ENCODE results near the gene SYNJ2. TPM values are rescaled to one million over a fixed set of nuclear protein-coding genes. Genes with fewer than 3 reads are reported as not detected.

Gene SYNJ2
- total RNA-seq, 1 donor from 2014 or later, result 42.7 TPM

DNA sequence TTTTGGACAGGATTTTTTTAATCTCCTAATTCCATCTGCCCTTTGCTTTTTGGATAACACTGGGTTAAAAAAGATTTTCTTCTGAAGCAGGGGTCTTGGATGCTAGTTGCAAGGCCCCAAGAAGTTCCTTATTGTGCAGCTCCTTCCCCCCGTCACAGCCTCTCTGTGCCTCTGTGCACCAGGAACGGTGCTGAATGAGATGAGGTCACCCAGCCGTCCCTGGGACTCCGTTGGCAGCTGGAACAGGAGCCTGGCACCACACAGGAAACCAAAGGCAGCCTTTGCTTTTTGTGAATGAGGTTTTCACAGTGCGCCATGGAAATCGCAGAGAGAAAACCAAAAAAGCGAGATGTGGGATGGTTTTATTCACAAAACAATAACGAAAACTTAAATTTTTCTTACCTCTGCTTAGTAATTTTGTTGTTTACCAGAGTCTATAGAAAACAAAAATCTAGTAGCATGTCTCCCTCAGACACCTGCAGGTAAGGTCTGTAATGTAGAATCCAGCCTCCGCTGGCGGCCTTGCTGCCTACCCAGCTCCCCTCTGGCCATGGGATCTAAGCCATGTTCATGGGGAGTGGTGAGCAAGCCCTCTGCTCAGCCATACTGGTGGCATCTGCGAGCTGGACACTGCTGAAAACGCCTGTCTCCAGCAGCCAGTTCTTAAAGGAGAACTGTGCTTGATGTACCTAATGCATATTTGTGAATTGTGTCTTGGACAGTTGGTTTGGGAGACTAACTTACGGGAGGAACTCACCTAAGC is 40.4 kb upstream of the SYNJ2 start:
- H3K27ac Mint-ChIP-seq, result no peak overlapping the region
- TF ChIP-seq, protein P1, sequence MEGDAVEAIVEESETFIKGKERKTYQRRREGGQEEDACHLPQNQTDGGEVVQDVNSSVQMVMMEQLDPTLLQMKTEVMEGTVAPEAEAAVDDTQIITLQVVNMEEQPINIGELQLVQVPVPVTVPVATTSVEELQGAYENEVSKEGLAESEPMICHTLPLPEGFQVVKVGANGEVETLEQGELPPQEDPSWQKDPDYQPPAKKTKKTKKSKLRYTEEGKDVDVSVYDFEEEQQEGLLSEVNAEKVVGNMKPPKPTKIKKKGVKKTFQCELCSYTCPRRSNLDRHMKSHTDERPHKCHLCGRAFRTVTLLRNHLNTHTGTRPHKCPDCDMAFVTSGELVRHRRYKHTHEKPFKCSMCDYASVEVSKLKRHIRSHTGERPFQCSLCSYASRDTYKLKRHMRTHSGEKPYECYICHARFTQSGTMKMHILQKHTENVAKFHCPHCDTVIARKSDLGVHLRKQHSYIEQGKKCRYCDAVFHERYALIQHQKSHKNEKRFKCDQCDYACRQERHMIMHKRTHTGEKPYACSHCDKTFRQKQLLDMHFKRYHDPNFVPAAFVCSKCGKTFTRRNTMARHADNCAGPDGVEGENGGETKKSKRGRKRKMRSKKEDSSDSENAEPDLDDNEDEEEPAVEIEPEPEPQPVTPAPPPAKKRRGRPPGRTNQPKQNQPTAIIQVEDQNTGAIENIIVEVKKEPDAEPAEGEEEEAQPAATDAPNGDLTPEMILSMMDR (IDR thresholded peaks at IDR 0.05; ENCODE audit: unreplicated experiment), result no peak
- H3K27me3 Mint-ChIP-seq (ENCODE audit: low read depth), result no peaks in the 10 kb centered on the region
- H3K4me3 Mint-ChIP-seq, result no peak overlapping the region
- H3K36me3 Mint-ChIP-seq, result peaks cover 49% of the 10 kb centered on the region
- H3K9me3 Mint-ChIP-seq, result no peaks in the 10 kb centered on the region
- DNase-seq (ENCODE audit: low spot score in 2 of 2, unreplicated experiment in 2 of 2), result no peak
- H3K4me1 Mint-ChIP-seq, result no peaks in the 10 kb centered on the region

DNA sequence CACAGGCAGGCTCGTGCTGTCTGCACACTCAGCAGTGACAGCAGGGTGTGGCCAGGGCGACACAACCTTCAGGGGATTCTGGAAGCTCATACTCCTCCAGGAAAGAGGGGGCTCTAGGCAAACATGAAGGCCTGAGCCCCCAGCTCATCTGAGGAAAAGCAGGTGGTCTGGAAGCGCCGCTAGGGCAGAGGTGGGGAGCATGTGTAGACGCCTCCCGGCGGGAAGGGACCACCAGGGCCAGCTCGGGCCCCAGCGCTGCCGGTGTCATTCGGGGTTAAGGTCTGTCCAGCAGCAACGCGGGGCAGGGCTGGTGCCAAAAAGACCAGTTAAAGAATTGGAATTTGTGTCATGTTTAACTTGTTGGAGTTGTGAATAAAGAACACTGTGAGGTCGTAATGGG is 39.3 kb upstream of the SYNJ2 start:
- no peak for DNase-seq (ENCODE audit: low spot score in 2 of 2, unreplicated experiment in 2 of 2)
- H3K36me3 Mint-ChIP-seq, result peaks cover 58% of the 10 kb centered on the region
- H3K4me1 Mint-ChIP-seq, result no peaks in the 10 kb centered on the region
- H3K27ac Mint-ChIP-seq, result no peak overlapping the region
- no peaks in the 10 kb centered on the region for H3K27me3 Mint-ChIP-seq (ENCODE audit: low read depth)
- no peak overlapping the region for H3K4me3 Mint-ChIP-seq
- TF ChIP-seq, protein P1 (IDR thresholded peaks at IDR 0.05; ENCODE audit: unreplicated experiment), result no peak
- no peaks in the 10 kb centered on the region for H3K9me3 Mint-ChIP-seq

DNA sequence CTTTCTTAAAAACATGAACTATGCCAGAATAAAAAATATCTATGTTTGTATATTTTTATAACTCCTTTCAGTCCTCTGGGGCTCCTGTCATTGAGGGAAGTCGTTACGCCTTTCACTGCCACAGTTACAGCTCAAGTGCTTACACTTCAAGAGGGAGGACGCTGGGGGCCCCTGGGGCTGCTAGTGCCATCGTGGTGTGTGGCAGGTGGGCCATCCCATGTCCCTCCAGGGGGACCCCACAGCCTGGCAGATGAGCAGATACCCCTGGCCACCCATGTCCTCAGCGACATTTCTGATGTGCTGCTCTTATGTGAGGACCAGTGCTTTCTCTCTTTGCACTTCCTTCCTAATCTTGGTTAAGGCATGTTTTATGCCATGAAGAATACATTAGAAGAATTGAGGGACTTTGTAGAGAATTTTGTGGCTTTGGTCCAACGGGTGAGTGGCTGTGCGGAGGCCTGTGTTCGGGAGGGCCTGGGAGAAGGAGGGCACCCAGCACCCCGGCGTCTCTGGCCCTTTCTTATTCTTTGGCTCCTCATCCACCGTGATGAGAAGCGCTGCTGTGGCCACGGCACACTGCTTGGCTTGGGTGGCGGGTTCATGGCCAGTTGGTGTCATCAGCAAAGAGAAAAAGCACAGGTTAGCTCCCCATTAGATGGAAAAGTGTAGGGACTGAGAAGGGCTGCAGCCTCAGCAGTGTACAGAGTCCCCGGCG is 38.3 kb upstream of the SYNJ2 start:
- TF ChIP-seq, protein P1 (IDR thresholded peaks at IDR 0.05; ENCODE audit: unreplicated experiment), result no peak
- Mint-ChIP-seq H3K27me3 (ENCODE audit: low read depth) (no peaks in the 10 kb centered on the region), H3K27ac (no peak overlapping the region), H3K4me3 (no peak overlapping the region), H3K36me3 (peaks cover 65% of the 10 kb centered on the region), H3K9me3 (peaks cover 4% of the 10 kb centered on the region), H3K4me1 (no peaks in the 10 kb centered on the region)
- DNase-seq (ENCODE audit: low spot score in 2 of 2, unreplicated experiment in 2 of 2), result no peak

DNA sequence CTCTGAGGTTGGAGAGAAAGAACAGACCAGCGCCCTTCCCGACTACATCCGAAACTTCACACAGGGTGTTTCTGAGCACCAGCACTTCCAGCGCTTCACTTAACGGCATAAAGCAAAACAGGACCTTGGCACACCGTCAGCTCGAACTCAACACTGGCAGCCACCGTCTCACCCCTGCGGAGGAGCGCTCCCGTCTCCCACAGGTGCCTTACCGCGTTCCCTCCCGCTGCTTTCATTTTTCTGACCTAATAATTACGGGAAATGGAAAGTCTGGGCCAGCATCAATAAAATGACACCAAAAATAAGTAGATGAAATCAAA is 37.7 kb upstream of the SYNJ2 start:
- peaks cover 9% of the 10 kb centered on the region for H3K9me3 Mint-ChIP-seq
- DNase-seq (ENCODE audit: low spot score in 2 of 2, unreplicated experiment in 2 of 2), result no peak
- H3K27ac Mint-ChIP-seq, result no peak overlapping the region
- H3K4me1 Mint-ChIP-seq, result no peaks in the 10 kb centered on the region
- no peaks in the 10 kb centered on the region for H3K27me3 Mint-ChIP-seq (ENCODE audit: low read depth)
- H3K36me3 Mint-ChIP-seq, result peaks cover 68% of the 10 kb centered on the region
- H3K4me3 Mint-ChIP-seq, result no peak overlapping the region
- TF ChIP-seq, protein P1 (IDR thresholded peaks at IDR 0.05; ENCODE audit: unreplicated experiment), result no peak

DNA sequence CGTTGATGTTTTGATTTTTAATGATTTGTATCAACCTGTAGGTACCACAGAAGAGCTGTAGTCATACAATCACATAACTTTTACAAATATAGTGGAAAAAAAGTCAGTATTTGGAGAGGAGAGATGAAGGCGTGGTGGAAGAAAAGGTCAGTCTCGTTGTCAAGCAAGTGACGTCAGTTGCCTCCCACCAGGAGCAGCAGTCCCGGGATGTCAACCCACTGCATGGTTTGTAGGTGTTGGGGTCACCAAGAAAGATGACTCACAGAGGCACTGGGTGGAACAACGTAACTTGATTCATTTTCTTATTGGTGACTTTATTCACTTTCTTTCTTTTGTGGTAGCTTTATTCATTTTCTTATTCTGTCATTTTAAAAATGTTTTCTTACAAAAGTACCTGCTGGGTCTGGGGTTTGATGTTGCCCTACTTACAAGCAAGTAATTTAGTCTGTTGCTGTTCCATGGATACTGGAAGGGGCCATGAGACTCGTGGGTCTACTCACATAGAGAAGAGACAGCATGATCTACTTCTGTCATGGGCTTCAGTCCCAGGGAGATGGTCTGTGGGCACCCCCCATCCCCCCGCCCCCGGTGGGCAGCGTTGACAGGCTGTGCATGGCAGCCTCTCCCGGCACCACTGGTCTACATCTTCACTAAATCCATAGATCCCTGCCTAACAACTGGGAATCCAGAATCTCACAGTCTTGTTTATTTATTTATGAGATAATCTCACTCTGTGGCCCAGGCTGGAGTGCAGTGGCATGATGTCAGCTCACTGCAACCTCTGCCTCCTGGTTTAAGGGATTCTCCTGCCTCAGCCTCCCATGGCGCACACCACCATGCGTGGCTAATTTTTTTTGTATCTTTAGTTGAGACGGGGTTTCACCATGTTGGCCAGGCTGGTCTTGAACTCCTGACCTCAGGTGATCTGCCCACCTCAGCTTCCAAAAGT is 36.4 kb upstream of the SYNJ2 start:
- no peaks in the 10 kb centered on the region for H3K27me3 Mint-ChIP-seq (ENCODE audit: low read depth)
- peaks cover 68% of the 10 kb centered on the region for H3K36me3 Mint-ChIP-seq
- H3K4me1 Mint-ChIP-seq, result no peaks in the 10 kb centered on the region
- DNase-seq (ENCODE audit: low spot score in 2 of 2, unreplicated experiment in 2 of 2), result no peak
- no peak overlapping the region for H3K4me3 Mint-ChIP-seq
- no peak overlapping the region for H3K27ac Mint-ChIP-seq
- TF ChIP-seq, protein P1 (IDR thresholded peaks at IDR 0.05; ENCODE audit: unreplicated experiment), result no peak
- H3K9me3 Mint-ChIP-seq, result peaks cover 23% of the 10 kb centered on the region

All from mesothelial cell of epicardium (in vitro differentiated cells).